ENCODE measurements around the gene ABLIM1. TPM values are rescaled to one million over a fixed set of nuclear protein-coding genes. Genes with fewer than 3 reads are reported as not detected.

Gene ABLIM1
- total RNA-seq, 6 donors from 2014 or later: 92.2 to 153 (median 131) TPM

GRCh38 chr10:114661212-114661880 is 3.3 kb upstream of the ABLIM1 start:
- H3K27ac ChIP-seq: no peak overlapping the region
- H3K27me3 ChIP-seq: no peaks in the 10 kb centered on the region
- DNase-seq: no peak
- ATAC-seq (ENCODE audit: low FRiP score in 2 of 2): no peak
- H3K4me1 ChIP-seq: peaks cover 6 to 21% (median 14%) of the 10 kb centered on the region in 4 donors
- H3K36me3 ChIP-seq: no peaks in the 10 kb centered on the region
- WGBS, 2 donors: 80 to 96% methylated on average over 3 of the region's 3 CpGs
- TF ChIP-seq POLR2AphosphoS5 (IDR thresholded peaks at IDR 0.05): no peak
- no peak for TF ChIP-seq POLR2A (IDR thresholded peaks at IDR 0.05)
- TF ChIP-seq CTCF (IDR thresholded peaks at IDR 0.05): no peak
- no peak for TF ChIP-seq EP300 (IDR thresholded peaks at IDR 0.05)
- H3K9me3 ChIP-seq: no peaks in the 10 kb centered on the region
- H3K4me3 ChIP-seq: no peak overlapping the region

DNA sequence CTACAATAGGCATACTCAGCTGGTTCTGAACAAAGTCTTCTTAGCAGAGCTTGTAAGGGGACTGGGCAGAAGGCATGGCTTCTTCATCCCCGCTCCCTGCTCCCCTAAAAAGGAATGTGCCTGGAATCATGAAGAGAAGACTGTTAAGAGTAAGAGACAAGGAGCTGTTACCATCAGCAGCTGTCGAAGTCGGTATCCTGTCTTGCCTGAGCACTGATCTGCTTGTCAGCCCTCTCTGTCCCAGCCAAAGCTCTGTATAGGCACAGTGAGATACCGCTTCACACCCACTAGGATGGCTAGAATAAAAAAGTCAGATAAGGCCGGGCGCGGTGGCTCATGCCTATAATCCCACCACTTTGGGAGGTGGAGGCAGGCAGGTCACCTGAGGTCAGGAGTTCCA is 2.4 kb downstream of the ABLIM1 start:
- H3K36me3 ChIP-seq: no peaks in the 10 kb centered on the region
- no peak for DNase-seq
- peaks cover 7 to 21% (median 9%) of the 10 kb centered on the region in 4 donors for H3K4me1 ChIP-seq
- 88 to 94% methylated on average over 3 to 7 of the region's 7 CpGs for WGBS, 2 donors
- no peak overlapping the region for H3K27ac ChIP-seq
- ATAC-seq (ENCODE audit: low FRiP score in 2 of 2): no peak
- no peaks in the 10 kb centered on the region for H3K9me3 ChIP-seq
- H3K4me3 ChIP-seq: no peak overlapping the region
- no peaks in the 10 kb centered on the region for H3K27me3 ChIP-seq
- no peak for TF ChIP-seq POLR2A (IDR thresholded peaks at IDR 0.05)
- TF ChIP-seq POLR2AphosphoS5 (IDR thresholded peaks at IDR 0.05): no peak
- TF ChIP-seq EP300 (IDR thresholded peaks at IDR 0.05): no peak
- no peak for TF ChIP-seq CTCF (IDR thresholded peaks at IDR 0.05)

DNA sequence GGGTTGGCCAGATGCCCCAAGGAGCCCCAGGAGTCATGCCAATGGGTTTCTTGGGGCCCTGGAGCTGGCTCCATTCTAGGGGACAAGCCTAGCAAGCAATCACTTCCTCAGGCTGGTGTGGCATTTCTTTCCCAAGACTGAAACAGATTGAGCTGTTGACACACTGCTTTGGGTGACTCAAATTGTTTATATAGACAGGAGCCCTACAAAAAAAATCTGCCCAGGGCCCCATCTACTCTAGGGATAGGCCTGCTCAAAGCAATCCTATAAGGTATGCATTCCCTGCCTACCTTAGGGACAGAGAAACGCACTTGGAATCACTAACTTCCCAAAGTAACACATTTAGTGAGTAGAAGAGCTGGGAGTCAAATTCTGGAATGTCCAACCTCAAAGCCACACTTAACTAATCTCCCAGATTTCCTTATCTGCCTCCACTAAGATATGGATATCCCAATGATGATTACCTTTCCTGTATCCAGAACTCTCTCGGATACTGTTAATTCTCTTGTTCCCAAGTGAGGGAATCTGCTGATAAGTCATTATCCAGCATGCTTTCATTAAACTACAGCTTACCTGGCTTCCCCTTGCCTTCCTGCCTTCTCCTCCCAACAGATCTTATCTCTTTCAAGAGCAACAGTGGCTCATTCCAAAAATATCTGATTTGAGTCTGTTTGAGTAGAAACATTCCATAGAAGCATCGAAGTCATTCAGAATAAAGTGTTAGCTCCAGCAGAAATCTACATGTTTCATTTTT is 3.1 kb downstream of the ABLIM1 start:
- Histone ChIP-seq H3K27ac (peak overlapping the region in 1 of 4 donors; percentile 21), H3K9me3 (no peaks in the 10 kb centered on the region), H3K27me3 (no peaks in the 10 kb centered on the region), H3K4me1 (peaks cover 7 to 24% (median 12%) of the 10 kb centered on the region in 4 donors), H3K4me3 (no peak overlapping the region), H3K36me3 (no peaks in the 10 kb centered on the region)
- WGBS, 2 donors: 85 to 91% methylated on average over 3 of the region's 3 CpGs
- ATAC-seq (ENCODE audit: low FRiP score in 2 of 2) (no peak), DNase-seq (no peak)
- no peak for TF ChIP-seq POLR2A (IDR thresholded peaks at IDR 0.05)
- no peak for TF ChIP-seq CTCF (IDR thresholded peaks at IDR 0.05)
- TF ChIP-seq EP300 (IDR thresholded peaks at IDR 0.05): no peak
- TF ChIP-seq POLR2AphosphoS5 (IDR thresholded peaks at IDR 0.05): no peak

DNA sequence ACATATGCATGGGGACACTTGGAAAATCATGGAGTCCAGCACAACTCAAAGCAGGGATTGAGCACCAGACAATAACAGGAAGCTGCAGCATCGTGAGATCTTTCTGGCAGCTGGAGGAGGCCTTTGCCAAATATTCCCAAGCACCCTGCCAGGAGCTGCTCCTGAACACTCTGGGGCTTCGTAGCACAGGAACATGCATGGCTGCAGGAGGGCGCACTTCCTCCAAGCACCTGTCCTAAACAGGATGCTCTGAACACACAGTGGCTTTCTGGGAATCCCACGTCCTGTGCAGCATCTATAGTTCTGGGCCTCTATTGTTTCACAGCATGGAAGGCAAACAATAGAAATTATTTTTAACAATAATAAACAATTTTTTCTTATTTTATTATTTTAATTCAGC is 4.1 kb downstream of the ABLIM1 start:
- TF ChIP-seq POLR2AphosphoS5 (IDR thresholded peaks at IDR 0.05) (no peak), CTCF (IDR thresholded peaks at IDR 0.05) (no peak), POLR2A (IDR thresholded peaks at IDR 0.05) (no peak), EP300 (IDR thresholded peaks at IDR 0.05) (no peak)
- Histone ChIP-seq H3K9me3 (no peaks in the 10 kb centered on the region), H3K36me3 (no peaks in the 10 kb centered on the region), H3K27ac (no peak overlapping the region), H3K4me3 (no peak overlapping the region), H3K27me3 (no peaks in the 10 kb centered on the region), H3K4me1 (peaks cover 10 to 32% (median 15%) of the 10 kb centered on the region in 4 donors)
- ATAC-seq (ENCODE audit: low FRiP score in 2 of 2) (no peak), DNase-seq (no peak)
- 51 to 54% methylated on average over 4 of the region's 4 CpGs for WGBS, 2 donors
